Transverse colon (tissue), 3 donors: ENCODE measurements around the gene LSM7.

ENCODE experiments used
- CTCF ChIP-seq, 5 experiments: fragments of 200-600 bp in 3 of 5; fragments of 450-650 bp in 2 of 5; sonication (generic) in 3 of 5; IDR thresholded peaks; 1 replicate in 2 of 5; 2 replicates in 3 of 5; pipeline ENCODE4 v1.5.1; 2016 to 2017; ENCODE audit warnings: antibody characterized with exemption in 5 of 5, inconsistent platforms in 3 of 5, mild to moderate bottlenecking in 2 of 5, moderate library complexity in 1 of 5
- POLR2A ChIP-seq: fragments of 450-650 bp; IDR thresholded peaks from one replicate; pipeline ENCODE4 v1.6.1; 2016; ENCODE audit warnings: antibody characterized with exemption, mild to moderate bottlenecking, moderate library complexity

GRCh38 chr19:2337329-2337707 is 8.9 kb upstream of the LSM7 start:
- TF ChIP-seq CTCF (IDR thresholded peaks at IDR 0.05) = peak in 1 of 5 experiments; percentile 10
- no peak for TF ChIP-seq POLR2A
